ENCODE data around the gene HSPA2. TPM values are rescaled to one million over a fixed set of nuclear protein-coding genes. Genes with fewer than 3 reads are reported as not detected.

The HSPA2 gene
- total RNA-seq, 1 experiment from 2014 or later = 30.2 TPM

- TF ChIP-seq, protein P1, sequence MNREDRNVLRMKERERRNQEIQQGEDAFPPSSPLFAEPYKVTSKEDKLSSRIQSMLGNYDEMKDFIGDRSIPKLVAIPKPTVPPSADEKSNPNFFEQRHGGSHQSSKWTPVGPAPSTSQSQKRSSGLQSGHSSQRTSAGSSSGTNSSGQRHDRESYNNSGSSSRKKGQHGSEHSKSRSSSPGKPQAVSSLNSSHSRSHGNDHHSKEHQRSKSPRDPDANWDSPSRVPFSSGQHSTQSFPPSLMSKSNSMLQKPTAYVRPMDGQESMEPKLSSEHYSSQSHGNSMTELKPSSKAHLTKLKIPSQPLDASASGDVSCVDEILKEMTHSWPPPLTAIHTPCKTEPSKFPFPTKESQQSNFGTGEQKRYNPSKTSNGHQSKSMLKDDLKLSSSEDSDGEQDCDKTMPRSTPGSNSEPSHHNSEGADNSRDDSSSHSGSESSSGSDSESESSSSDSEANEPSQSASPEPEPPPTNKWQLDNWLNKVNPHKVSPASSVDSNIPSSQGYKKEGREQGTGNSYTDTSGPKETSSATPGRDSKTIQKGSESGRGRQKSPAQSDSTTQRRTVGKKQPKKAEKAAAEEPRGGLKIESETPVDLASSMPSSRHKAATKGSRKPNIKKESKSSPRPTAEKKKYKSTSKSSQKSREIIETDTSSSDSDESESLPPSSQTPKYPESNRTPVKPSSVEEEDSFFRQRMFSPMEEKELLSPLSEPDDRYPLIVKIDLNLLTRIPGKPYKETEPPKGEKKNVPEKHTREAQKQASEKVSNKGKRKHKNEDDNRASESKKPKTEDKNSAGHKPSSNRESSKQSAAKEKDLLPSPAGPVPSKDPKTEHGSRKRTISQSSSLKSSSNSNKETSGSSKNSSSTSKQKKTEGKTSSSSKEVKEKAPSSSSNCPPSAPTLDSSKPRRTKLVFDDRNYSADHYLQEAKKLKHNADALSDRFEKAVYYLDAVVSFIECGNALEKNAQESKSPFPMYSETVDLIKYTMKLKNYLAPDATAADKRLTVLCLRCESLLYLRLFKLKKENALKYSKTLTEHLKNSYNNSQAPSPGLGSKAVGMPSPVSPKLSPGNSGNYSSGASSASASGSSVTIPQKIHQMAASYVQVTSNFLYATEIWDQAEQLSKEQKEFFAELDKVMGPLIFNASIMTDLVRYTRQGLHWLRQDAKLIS (CRISPR knock-in tag; IDR thresholded peaks at IDR 0.05; ENCODE audit: borderline replicate concordance) = no peak
- TF ChIP-seq ATF3 (CRISPR knock-in tag; conservative IDR thresholded peaks at IDR 0.05) (no peak), OVOL2 (CRISPR knock-in tag; IDR thresholded peaks at IDR 0.05; ENCODE audit: borderline replicate concordance) (no peak), ZNF416 (CRISPR knock-in tag; IDR thresholded peaks at IDR 0.05) (no peak), KAT7 (CRISPR knock-in tag; IDR thresholded peaks at IDR 0.05; ENCODE audit: borderline replicate concordance) (no peak), TCF7 (CRISPR knock-in tag; IDR thresholded peaks at IDR 0.05; ENCODE audit: low read depth) (no peak), STAT6 (CRISPR knock-in tag; conservative IDR thresholded peaks at IDR 0.05; ENCODE audit: low read depth) (no peak)
Observed at GRCh38 chr14:64496764-64497163, 43.8 kb upstream of the HSPA2 start (continued).

DNA sequence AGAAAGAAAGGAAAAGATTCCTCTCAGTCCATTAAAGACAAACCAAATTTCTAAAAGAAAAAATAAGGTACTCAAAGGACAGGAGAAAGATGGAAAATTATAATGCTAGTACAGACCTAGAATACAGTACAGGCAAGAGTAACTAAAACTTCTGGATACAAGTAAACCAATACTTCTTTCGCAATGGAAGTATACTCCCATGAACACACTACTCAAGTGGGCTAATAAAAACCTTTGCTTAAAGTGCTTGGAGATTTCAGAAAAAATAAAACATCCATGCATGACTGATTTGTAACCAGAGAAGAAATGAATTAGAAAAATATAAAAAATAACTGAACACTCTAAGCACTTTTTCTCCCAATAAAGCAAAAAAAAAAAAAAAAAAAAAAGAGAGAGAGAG, 40.5 kb upstream of the HSPA2 start:
- ChIA-PET CTCF (interaction anchor here (3.3 kb wide), 1 partner anchor 11 kb away, joined by 10 read pairs; no protein-coding TSS in a partner anchor), POLR2A (no interaction called here)
- TF ChIP-seq NR3C1 (CRISPR knock-in tag; conservative IDR thresholded peaks at IDR 0.05; ENCODE audit: low read depth) = no peak
- TF ChIP-seq SMAD4 (CRISPR knock-in tag; IDR thresholded peaks at IDR 0.05) = no peak
- TF ChIP-seq PRDM15 (CRISPR knock-in tag; IDR thresholded peaks at IDR 0.05) = no peak
- TF ChIP-seq ZNF416 (CRISPR knock-in tag; IDR thresholded peaks at IDR 0.05) = no peak
- TF ChIP-seq, protein P2, sequence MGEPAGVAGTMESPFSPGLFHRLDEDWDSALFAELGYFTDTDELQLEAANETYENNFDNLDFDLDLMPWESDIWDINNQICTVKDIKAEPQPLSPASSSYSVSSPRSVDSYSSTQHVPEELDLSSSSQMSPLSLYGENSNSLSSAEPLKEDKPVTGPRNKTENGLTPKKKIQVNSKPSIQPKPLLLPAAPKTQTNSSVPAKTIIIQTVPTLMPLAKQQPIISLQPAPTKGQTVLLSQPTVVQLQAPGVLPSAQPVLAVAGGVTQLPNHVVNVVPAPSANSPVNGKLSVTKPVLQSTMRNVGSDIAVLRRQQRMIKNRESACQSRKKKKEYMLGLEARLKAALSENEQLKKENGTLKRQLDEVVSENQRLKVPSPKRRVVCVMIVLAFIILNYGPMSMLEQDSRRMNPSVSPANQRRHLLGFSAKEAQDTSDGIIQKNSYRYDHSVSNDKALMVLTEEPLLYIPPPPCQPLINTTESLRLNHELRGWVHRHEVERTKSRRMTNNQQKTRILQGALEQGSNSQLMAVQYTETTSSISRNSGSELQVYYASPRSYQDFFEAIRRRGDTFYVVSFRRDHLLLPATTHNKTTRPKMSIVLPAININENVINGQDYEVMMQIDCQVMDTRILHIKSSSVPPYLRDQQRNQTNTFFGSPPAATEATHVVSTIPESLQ (CRISPR knock-in tag; IDR thresholded peaks at IDR 0.05) = no peak
- TF ChIP-seq CREB1 (CRISPR knock-in tag; IDR thresholded peaks at IDR 0.05) = no peak
- no peak for TF ChIP-seq TEAD4 (CRISPR knock-in tag; IDR thresholded peaks at IDR 0.05)
- TF ChIP-seq MXD4 (CRISPR knock-in tag; IDR thresholded peaks at IDR 0.05; ENCODE audit: borderline replicate concordance) = no peak
- TF ChIP-seq ZNF232 (CRISPR knock-in tag; IDR thresholded peaks at IDR 0.05) = no peak
- no peak for TF ChIP-seq FOXP1 (CRISPR knock-in tag; IDR thresholded peaks at IDR 0.05; ENCODE audit: borderline replicate concordance)
- no peak for TF ChIP-seq TP53 (CRISPR knock-in tag; IDR thresholded peaks at IDR 0.05)
- TF ChIP-seq ATF3 (CRISPR knock-in tag; conservative IDR thresholded peaks at IDR 0.05) = no peak
- Mint-ChIP-seq H3K27ac (no peak overlapping the region), H3K4me1 (peaks cover 18% of the 10 kb centered on the region), H3K36me3 (peaks cover 9% of the 10 kb centered on the region), H3K9me3 (no peaks in the 10 kb centered on the region), H3K4me3 (no peak overlapping the region), H3K27me3 (ENCODE audit: low read depth) (no peaks in the 10 kb centered on the region)
- DNase-seq (ENCODE audit: low spot score) = no peak
- ATAC-seq = no peak
